ENCODE results near the gene FAM117B. TPM values are rescaled to one million over a fixed set of nuclear protein-coding genes. Genes with fewer than 3 reads are reported as not detected.
"Not testable (repeated sequence)": the region's sequence is repeated elsewhere in the genome, so short reads cannot be mapped to it uniquely, and the experiment has no call there.

The FAM117B gene
- total RNA-seq, 1 donor from 2014 or later: 2.3 TPM

- ATAC-seq (no peak), DNase-seq (ENCODE audit: low spot score) (no peak)
These were observed 121.8 kb downstream of the FAM117B start for GRCh38 chr2:202756598-202756997.

- DNase-seq (ENCODE audit: low spot score) (no peak), ATAC-seq (no peak)
These were observed 122.6 kb downstream of the FAM117B start for GRCh38 chr2:202757339-202757738.

- DNase-seq (ENCODE audit: low spot score): no peak
These were observed 123.4 kb downstream of the FAM117B start for GRCh38 chr2:202758128-202758527.

GRCh38 chr2:202758604-202759003 lies 123.8 kb downstream of the FAM117B start:
- DNase-seq (ENCODE audit: low spot score): no peak
- ATAC-seq: no peak

More at GRCh38 chr2:202758128-202758527, 123.4 kb downstream of the FAM117B start:
- no peak for ATAC-seq

- DNase-seq (ENCODE audit: low spot score) (no peak), ATAC-seq (no peak)
These were observed 126.1 kb downstream of the FAM117B start for GRCh38 chr2:202760848-202761247.

- DNase-seq (ENCODE audit: low spot score) (no peak), ATAC-seq (no peak)
These were observed 127.8 kb downstream of the FAM117B start for GRCh38 chr2:202762556-202762955.

- ATAC-seq: no peak
- no peak for DNase-seq (ENCODE audit: low spot score)
These were observed 129.1 kb downstream of the FAM117B start for GRCh38 chr2:202763916-202764315.

- DNase-seq (ENCODE audit: low spot score): no peak
- ATAC-seq: no peak
These were observed 130.2 kb downstream of the FAM117B start for GRCh38 chr2:202764991-202765390.

- no peak for DNase-seq (ENCODE audit: low spot score)
- ATAC-seq: no peak
These were observed 130.7 kb downstream of the FAM117B start for GRCh38 chr2:202765436-202765835.

GRCh38 chr2:202768273-202768672 lies 133.5 kb downstream of the FAM117B start:
- DNase-seq (ENCODE audit: low spot score) (no peak), ATAC-seq (peak; percentile 71)

GRCh38 chr2:202769201-202769600 lies 134.4 kb downstream of the FAM117B start:
- DNase-seq (ENCODE audit: low spot score) (no peak), ATAC-seq (no peak)

GRCh38 chr2:202771336-202771735 lies 136.6 kb downstream of the FAM117B start:
- DNase-seq (ENCODE audit: low spot score) (no peak), ATAC-seq (no peak)

GRCh38 chr2:202771741-202772460 lies 137.1 kb downstream of the FAM117B start:
- DNase-seq (ENCODE audit: low spot score): no peak
- no peak for ATAC-seq

GRCh38 chr2:202773301-202773973 lies 138.7 kb downstream of the FAM117B start:
- DNase-seq (ENCODE audit: low spot score): no peak
- no peak for ATAC-seq

- peak; percentile 95 for ATAC-seq
- peak; percentile 46 for DNase-seq (ENCODE audit: low spot score)
These were observed 139.3 kb downstream of the FAM117B start for GRCh38 chr2:202774104-202774503.

GRCh38 chr2:202778217-202778616 lies 143.4 kb downstream of the FAM117B start:
- no peak for ATAC-seq

GRCh38 chr2:202780514-202781021 lies 145.8 kb downstream of the FAM117B start:
- ATAC-seq: no peak

More at GRCh38 chr2:202778217-202778616, 143.4 kb downstream of the FAM117B start:
- DNase-seq (ENCODE audit: low spot score): no peak

GRCh38 chr2:202782940-202783558 lies 148.3 kb downstream of the FAM117B start:
- ATAC-seq: peak; percentile 59
- DNase-seq (ENCODE audit: low spot score): no peak

More at GRCh38 chr2:202780514-202781021, 145.8 kb downstream of the FAM117B start:
- DNase-seq (ENCODE audit: low spot score): no peak

- no peak for DNase-seq (ENCODE audit: low spot score)
- ATAC-seq: no peak
These were observed 152.1 kb downstream of the FAM117B start for GRCh38 chr2:202786842-202787241.

GRCh38 chr2:202790676-202791075 lies 155.9 kb downstream of the FAM117B start:
- DNase-seq (ENCODE audit: low spot score) (no peak), ATAC-seq (no peak)

GRCh38 chr2:202797944-202798343 lies 163.2 kb downstream of the FAM117B start:
- ATAC-seq: no peak
- no peak for DNase-seq (ENCODE audit: low spot score)

GRCh38 chr2:202805911-202806310 lies 171.1 kb downstream of the FAM117B start:
- DNase-seq (ENCODE audit: low spot score): not testable (repeated sequence)
- peak; percentile 34 for ATAC-seq
